HCT116 (cell line): ENCODE measurements around the gene G2E3.

Experiments used
- CTCF ChIP-seq, 3 experiments: fragments of 200-600 bp in 1 of 3; sonication (generic) in 1 of 3; IDR thresholded peaks in 2 of 3; conservative IDR thresholded peaks in 1 of 3; 2 replicates each; pipeline ENCODE4 v1.5.1; 2012 to 2017; ENCODE audit warnings: low read depth in 2 of 3, low read length in 2 of 3, antibody characterized with exemption in 1 of 3, borderline replicate concordance in 1 of 3, control low read depth in 1 of 3, mild to moderate bottlenecking in 1 of 3, mixed read lengths in 1 of 3, mixed run types in 1 of 3, moderate library complexity in 1 of 3; ENCODE audit not compliant: insufficient read depth in 1 of 3
- EZH2 ChIP-seq: fragments of 200-600 bp; sonication (generic); IDR thresholded peaks from 2 replicates; pipeline ENCODE4 v1.6.1; 2017; ENCODE audit warnings: antibody characterized with exemption, mixed run types
- EZH2phosphoT487 ChIP-seq: fragments of 200-600 bp; IDR thresholded peaks from 2 replicates; pipeline ENCODE4 v1.6.1; 2018; ENCODE audit warnings: antibody characterized with exemption, borderline replicate concordance
- POLR2AphosphoS5 ChIP-seq: IDR thresholded peaks from 2 replicates; pipeline ENCODE4 v1.6.1; 2011; ENCODE audit warnings: mild to moderate bottlenecking, low read depth, low read length, moderate library complexity
- RAD21 ChIP-seq: IDR thresholded peaks from 2 replicates; pipeline ENCODE4 v1.6.1; 2012; ENCODE audit warnings: low read depth, mild to moderate bottlenecking
- SIN3A ChIP-seq: IDR thresholded peaks from 2 replicates; pipeline ENCODE4 v1.6.1; 2012; ENCODE audit warnings: low read depth
- SRF ChIP-seq: IDR thresholded peaks from 2 replicates; pipeline ENCODE4 v1.6.1; 2012; ENCODE audit warnings: low read depth
- ZNF274 ChIP-seq: fragments of 200-500 bp; sonication (Bioruptor generic); IDR thresholded peaks from 2 replicates; pipeline ENCODE4 v1.6.1; 2014; ENCODE audit warnings: mild to moderate bottlenecking, low read depth, low read length, inconsistent platforms

GRCh38 chr14:30657050-30657449, 98.1 kb downstream of the G2E3 start:
- TF ChIP-seq CTCF (IDR thresholded peaks at IDR 0.05 in 2 of 3, conservative IDR thresholded peaks at IDR 0.05 in 1 of 3; ENCODE audit: borderline replicate concordance in 1 of 3, insufficient read depth in 1 of 3, low read depth in 2 of 3, low read length in 2 of 3) (no peak), EZH2phosphoT487 (no peak), SRF (no peak), POLR2AphosphoS5 (no peak), EZH2 (no peak), ZNF274 (no peak), RAD21 (no peak), SIN3A (no peak)
